AG04450 (cell line): ENCODE measurements around the gene PIR. TPM values are rescaled to one million over a fixed set of nuclear protein-coding genes. Genes with fewer than 3 reads are reported as not detected.

Experiments used
- CTCF ChIA-PET: fragments of 300-600, 350-600 bp; formaldehyde crosslinking; extraction: SDS; loops from one replicate; lab custom pipeline; 2022; ENCODE audit warnings: antibody characterized with exemption, inconsistent platforms; lab: Charles Lee
- POLR2A ChIA-PET: fragments of 350-600 bp; formaldehyde crosslinking; extraction: SDS; loops from one replicate; lab custom pipeline; 2021; ENCODE audit warnings: antibody characterized with exemption, inconsistent platforms; lab: Yijun Ruan, JAX
- DNase-seq: peaks from one replicate; pipeline ENCODE4 v3.0.0-alpha.2; 2011; ENCODE audit warnings: low read depth, low spot score
- H3K27ac ChIP-seq: one replicate; pipeline ENCODE4 v1.5.1; 2012; ENCODE audit warnings: low read depth, low read length, control low read depth
- H3K27me3 ChIP-seq: one replicate; pipeline ENCODE4 v1.6.0; 2012; ENCODE audit warnings: low read length; ENCODE audit not compliant: control insufficient read depth, insufficient read depth
- H3K4me3 ChIP-seq: 2 replicates; pipeline ENCODE4 v1.5.1; 2011; ENCODE audit warnings: mild to moderate bottlenecking, low read depth, low read length, control low read depth
- H3K9me3 ChIP-seq: 2 replicates; pipeline ENCODE4 v1.5.1; 2012; ENCODE audit warnings: low read length; ENCODE audit not compliant: control insufficient read depth, insufficient read depth
- CTCF ChIP-seq: IDR thresholded peaks from 2 replicates; pipeline ENCODE4 v1.5.1; 2011; ENCODE audit warnings: low read depth, low read length, control low read depth, inconsistent platforms
- polyA plus RNA-seq: library from polyadenylated mRNA; depleted of rRNA; stranded (reverse); fragments of >200 nt; gene quantifications from 2 replicates; pipeline ENCODE4 v1.2.3, GENCODE V29; 2011

The PIR gene
- polyA plus RNA-seq, 1 experiment: 42.5 TPM

GRCh38 chrX:15435836-15436619 lies 57.1 kb downstream of the PIR start:
- DNase-seq: no peak
- Histone ChIP-seq H3K9me3 (no peaks in the 10 kb centered on the region), H3K27ac (no peak overlapping the region), H3K4me3 (no peak overlapping the region), H3K27me3 (no peaks in the 10 kb centered on the region)
- POLR2A ChIA-PET: no interaction called here
- no peak for TF ChIP-seq CTCF
- CTCF ChIA-PET: interaction anchor here (0.5 kb wide), 1 partner anchor 1236 kb away, joined by 3 read pairs; no protein-coding TSS in a partner anchor

- H3K27me3 ChIP-seq: no peaks in the 10 kb centered on the region
- ChIA-PET POLR2A (no interaction called here), CTCF (no interaction called here)
- no peak for TF ChIP-seq CTCF
- no peak overlapping the region for H3K27ac ChIP-seq
- H3K9me3 ChIP-seq: no peaks in the 10 kb centered on the region
- no peak for DNase-seq
- no peak overlapping the region for H3K4me3 ChIP-seq
Observed at GRCh38 chrX:15434205-15434604, 58.9 kb downstream of the PIR start.

GRCh38 chrX:15430584-15430983 lies 62.5 kb downstream of the PIR start:
- no peaks in the 10 kb centered on the region for H3K27me3 ChIP-seq
- CTCF ChIA-PET: no interaction called here
- POLR2A ChIA-PET: no interaction called here
- DNase-seq: no peak
- H3K9me3 ChIP-seq: no peaks in the 10 kb centered on the region
- H3K27ac ChIP-seq: no peak overlapping the region
- TF ChIP-seq CTCF: no peak
- no peak overlapping the region for H3K4me3 ChIP-seq

- H3K27ac ChIP-seq: no peak overlapping the region
- no peak overlapping the region for H3K4me3 ChIP-seq
- CTCF ChIA-PET: no interaction called here
- DNase-seq: no peak
- no peaks in the 10 kb centered on the region for H3K27me3 ChIP-seq
- TF ChIP-seq CTCF: no peak
- POLR2A ChIA-PET: no interaction called here
- no peaks in the 10 kb centered on the region for H3K9me3 ChIP-seq
Observed at GRCh38 chrX:15430076-15430475, 63.1 kb downstream of the PIR start.

- Histone ChIP-seq H3K9me3 (no peaks in the 10 kb centered on the region), H3K4me3 (no peak overlapping the region), H3K27me3 (no peaks in the 10 kb centered on the region), H3K27ac (no peak overlapping the region)
- DNase-seq: no peak
- ChIA-PET POLR2A (no interaction called here), CTCF (interaction anchor here (0.7 kb wide), 1 partner anchor 72 kb away, joined by 6 read pairs; no protein-coding TSS in a partner anchor)
- TF ChIP-seq CTCF: no peak
Observed at GRCh38 chrX:15425024-15425423, 68.1 kb downstream of the PIR start.
